ENCODE measurements around the gene ITGA1. TPM values are rescaled to one million over a fixed set of nuclear protein-coding genes. Genes with fewer than 3 reads are reported as not detected.

Gene ITGA1
- total RNA-seq, 1 donor from 2014 or later = 2.5 TPM

- no peak overlapping the region for H3K27ac Mint-ChIP-seq
- H3K4me3 Mint-ChIP-seq = no peak overlapping the region
- H3K36me3 Mint-ChIP-seq (ENCODE audit: low read depth) = peaks cover 17% of the 10 kb centered on the region
- DNase-seq (ENCODE audit: low spot score) = no peak
- H3K9me3 Mint-ChIP-seq = no peaks in the 10 kb centered on the region
- no peaks in the 10 kb centered on the region for H3K27me3 Mint-ChIP-seq (ENCODE audit: insufficient read depth)
- intact Hi-C loops (cut with micrococcal nuclease) = no loop called here
- H3K4me1 Mint-ChIP-seq (ENCODE audit: low read depth) = peaks cover 20% of the 10 kb centered on the region
Measured at GRCh38 chr5:52996979-52997378, 209.3 kb downstream of the ITGA1 start.

DNA sequence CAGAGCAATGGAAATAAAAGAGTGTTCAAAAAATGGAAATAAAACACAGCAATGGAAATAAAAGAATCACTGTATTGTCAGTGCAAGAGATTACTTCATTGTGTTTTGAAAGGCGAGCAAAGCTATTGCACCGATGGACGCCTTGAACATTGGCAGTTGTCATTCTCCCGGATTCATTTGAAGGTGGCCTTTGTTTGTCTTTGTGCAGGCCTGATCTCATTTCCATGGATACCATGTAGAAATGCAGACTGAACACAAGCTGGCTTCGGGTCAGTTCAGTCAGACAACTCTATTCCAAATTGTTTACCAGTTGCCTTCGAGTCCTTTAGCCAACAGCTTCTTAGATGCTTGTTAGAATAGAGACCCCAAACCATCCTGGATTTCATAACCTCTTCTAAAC lies 209.7 kb downstream of the ITGA1 start:
- intact Hi-C loops (cut with micrococcal nuclease) = no loop called here
- H3K27ac Mint-ChIP-seq = no peak overlapping the region
- no peaks in the 10 kb centered on the region for H3K9me3 Mint-ChIP-seq
- H3K4me3 Mint-ChIP-seq = no peak overlapping the region
- H3K36me3 Mint-ChIP-seq (ENCODE audit: low read depth) = peaks cover 13% of the 10 kb centered on the region
- H3K4me1 Mint-ChIP-seq (ENCODE audit: low read depth) = peaks cover 15% of the 10 kb centered on the region
- no peaks in the 10 kb centered on the region for H3K27me3 Mint-ChIP-seq (ENCODE audit: insufficient read depth)
- no peak for DNase-seq (ENCODE audit: low spot score)

DNA sequence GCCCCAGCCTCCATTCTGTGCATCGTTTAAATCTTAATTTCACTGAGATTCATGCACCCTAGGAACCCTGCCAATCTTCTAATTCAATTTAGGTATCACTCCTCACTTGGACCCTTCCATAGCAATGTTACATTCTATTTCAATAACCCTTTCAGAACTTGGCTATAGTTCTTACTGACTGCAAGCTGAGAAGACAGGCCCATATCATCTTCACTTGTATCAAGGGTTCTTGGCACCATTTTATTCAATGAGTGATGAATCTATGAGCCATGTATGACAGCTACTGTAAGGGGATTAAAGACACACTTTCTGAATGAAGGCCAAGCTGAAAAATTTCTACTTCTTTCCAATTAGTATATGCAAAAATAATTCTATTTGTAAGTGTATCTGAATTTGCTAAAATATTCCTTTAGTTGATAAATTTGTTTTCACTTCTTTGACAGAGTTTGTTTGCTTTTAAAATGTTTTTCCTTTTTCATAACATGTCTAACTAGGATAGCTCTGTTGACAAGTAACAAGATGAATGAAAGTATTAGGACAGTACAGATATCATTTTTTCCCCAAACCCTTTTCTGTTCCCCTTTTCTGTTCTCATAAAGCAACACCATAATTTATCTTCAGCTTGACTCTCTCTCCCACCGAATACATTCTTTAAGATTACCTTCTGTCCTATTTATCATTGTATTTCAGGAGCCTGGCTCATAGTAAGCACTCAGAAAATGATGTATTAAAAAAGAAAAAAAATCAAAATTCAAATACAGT lies 211.0 kb downstream of the ITGA1 start:
- no peak for DNase-seq (ENCODE audit: low spot score)
- H3K4me1 Mint-ChIP-seq (ENCODE audit: low read depth) = peaks cover 23% of the 10 kb centered on the region
- H3K4me3 Mint-ChIP-seq = no peak overlapping the region
- H3K9me3 Mint-ChIP-seq = no peaks in the 10 kb centered on the region
- no peaks in the 10 kb centered on the region for H3K27me3 Mint-ChIP-seq (ENCODE audit: insufficient read depth)
- peaks cover 9% of the 10 kb centered on the region for H3K36me3 Mint-ChIP-seq (ENCODE audit: low read depth)
- H3K27ac Mint-ChIP-seq = no peak overlapping the region
- intact Hi-C loops (cut with micrococcal nuclease) = loop anchor here (1.0 kb wide), 1 partner anchor 9 kb away; the partner anchor contains the start of gene ITGA2

DNA sequence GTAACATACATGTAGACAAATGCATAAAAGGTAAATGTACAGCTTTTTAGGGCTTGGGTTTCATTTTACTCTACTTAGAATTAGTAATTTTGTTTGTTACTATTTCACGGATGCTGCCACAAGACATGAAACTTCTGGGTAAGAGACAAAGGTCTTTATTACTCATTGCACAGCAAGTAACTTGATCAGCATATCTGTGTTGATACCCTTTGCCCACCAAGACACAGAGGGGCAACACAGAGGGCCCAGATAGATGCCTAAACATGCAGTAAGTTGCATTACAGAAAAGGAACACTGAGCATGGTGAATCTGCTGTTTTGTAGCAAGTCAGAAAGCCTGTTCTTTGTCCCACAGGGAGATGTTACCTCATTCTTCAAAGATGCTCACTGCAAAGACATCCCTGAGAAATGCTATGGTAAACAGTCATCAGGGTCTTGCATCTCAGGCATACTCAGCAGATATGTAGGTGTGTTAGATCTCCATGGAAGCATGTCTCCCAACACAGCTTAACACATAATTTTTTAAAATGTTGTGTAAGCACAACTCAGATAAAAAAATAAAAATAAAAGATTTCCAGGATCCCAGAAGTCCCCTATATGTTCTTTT lies 211.7 kb downstream of the ITGA1 start:
- intact Hi-C loops (cut with micrococcal nuclease) = loop anchor here (1.0 kb wide), 1 partner anchor 10 kb away; the partner anchor contains the start of gene ITGA2
- DNase-seq (ENCODE audit: low spot score) = no peak
- no peaks in the 10 kb centered on the region for H3K27me3 Mint-ChIP-seq (ENCODE audit: insufficient read depth)
- no peak overlapping the region for H3K4me3 Mint-ChIP-seq
- peaks cover 14% of the 10 kb centered on the region for H3K36me3 Mint-ChIP-seq (ENCODE audit: low read depth)
- H3K4me1 Mint-ChIP-seq (ENCODE audit: low read depth) = peaks cover 31% of the 10 kb centered on the region
- no peak overlapping the region for H3K27ac Mint-ChIP-seq
- H3K9me3 Mint-ChIP-seq = no peaks in the 10 kb centered on the region

DNA sequence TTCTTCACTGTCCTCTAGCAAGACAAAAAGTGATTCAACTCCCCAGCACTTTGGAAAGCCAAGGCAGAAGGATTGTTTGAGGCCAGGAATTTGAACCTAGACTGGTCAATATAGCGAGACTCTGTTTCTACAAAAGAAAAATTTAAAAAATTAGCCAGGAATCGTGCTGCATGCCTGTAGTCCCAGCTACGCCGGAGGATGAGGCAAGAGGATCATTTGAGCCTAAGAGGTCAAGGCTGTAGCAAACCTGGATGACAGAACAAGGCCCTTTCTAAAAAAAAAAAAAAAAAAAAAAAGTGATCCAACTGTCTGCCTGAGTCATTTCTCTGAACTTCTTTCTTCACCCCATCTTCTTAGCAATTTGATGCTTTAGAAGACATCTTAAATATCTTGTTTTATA lies 213.8 kb downstream of the ITGA1 start:
- Mint-ChIP-seq H3K4me1 (ENCODE audit: low read depth) (peaks cover 49% of the 10 kb centered on the region), H3K27ac (no peak overlapping the region), H3K9me3 (no peaks in the 10 kb centered on the region), H3K27me3 (ENCODE audit: insufficient read depth) (no peaks in the 10 kb centered on the region), H3K4me3 (no peak overlapping the region), H3K36me3 (ENCODE audit: low read depth) (peaks cover 17% of the 10 kb centered on the region)
- DNase-seq (ENCODE audit: low spot score) = no peak
- intact Hi-C loops (cut with micrococcal nuclease) = no loop called here

DNA sequence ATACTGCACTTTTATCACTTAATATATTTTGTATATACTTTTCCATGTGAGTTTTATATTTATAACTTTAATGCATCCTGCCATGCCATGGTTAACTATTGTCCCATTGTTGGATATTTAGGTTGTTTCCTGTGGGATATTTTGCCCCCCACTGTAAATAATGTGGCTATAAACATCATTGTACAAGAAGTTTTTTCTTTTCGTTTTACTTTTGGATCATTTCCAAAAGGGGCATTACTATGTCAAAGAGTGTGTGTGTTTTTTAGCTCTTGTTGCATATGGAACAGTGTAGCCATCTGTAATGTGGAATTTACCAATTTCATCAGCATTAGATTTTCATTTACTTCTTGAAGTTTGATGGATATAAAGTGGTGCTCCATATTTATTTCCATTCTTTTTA lies 214.8 kb downstream of the ITGA1 start:
- Mint-ChIP-seq H3K9me3 (no peaks in the 10 kb centered on the region), H3K27me3 (ENCODE audit: insufficient read depth) (no peaks in the 10 kb centered on the region), H3K36me3 (ENCODE audit: low read depth) (peaks cover 20% of the 10 kb centered on the region), H3K4me3 (no peak overlapping the region), H3K4me1 (ENCODE audit: low read depth) (peaks cover 59% of the 10 kb centered on the region), H3K27ac (no peak overlapping the region)
- intact Hi-C loops (cut with micrococcal nuclease) = no loop called here
- no peak for DNase-seq (ENCODE audit: low spot score)

DNA sequence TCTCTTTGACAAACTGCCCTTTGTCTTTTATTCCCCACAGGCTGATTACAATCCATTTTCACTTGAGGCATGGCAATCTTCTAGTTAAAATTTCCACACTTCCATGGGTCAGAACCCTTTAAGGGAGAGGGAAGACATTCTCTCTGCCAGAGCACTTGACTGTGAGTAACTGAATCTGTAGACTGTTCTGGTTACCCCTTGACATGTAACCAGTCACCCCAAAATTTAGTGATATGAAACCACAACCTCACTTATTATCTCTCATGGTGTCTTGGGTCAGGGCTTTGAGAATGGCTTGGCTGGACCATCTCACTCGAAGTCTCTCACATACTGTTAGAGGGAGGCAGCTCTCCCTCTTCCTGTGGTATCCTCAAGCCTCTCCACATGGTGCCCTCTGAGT lies 215.4 kb downstream of the ITGA1 start:
- no peak for DNase-seq (ENCODE audit: low spot score)
- intact Hi-C loops (cut with micrococcal nuclease) = no loop called here
- no peaks in the 10 kb centered on the region for H3K27me3 Mint-ChIP-seq (ENCODE audit: insufficient read depth)
- H3K9me3 Mint-ChIP-seq = no peaks in the 10 kb centered on the region
- peaks cover 20% of the 10 kb centered on the region for H3K36me3 Mint-ChIP-seq (ENCODE audit: low read depth)
- H3K4me3 Mint-ChIP-seq = no peak overlapping the region
- peaks cover 65% of the 10 kb centered on the region for H3K4me1 Mint-ChIP-seq (ENCODE audit: low read depth)
- H3K27ac Mint-ChIP-seq = peak overlapping the region; percentile 55

DNA sequence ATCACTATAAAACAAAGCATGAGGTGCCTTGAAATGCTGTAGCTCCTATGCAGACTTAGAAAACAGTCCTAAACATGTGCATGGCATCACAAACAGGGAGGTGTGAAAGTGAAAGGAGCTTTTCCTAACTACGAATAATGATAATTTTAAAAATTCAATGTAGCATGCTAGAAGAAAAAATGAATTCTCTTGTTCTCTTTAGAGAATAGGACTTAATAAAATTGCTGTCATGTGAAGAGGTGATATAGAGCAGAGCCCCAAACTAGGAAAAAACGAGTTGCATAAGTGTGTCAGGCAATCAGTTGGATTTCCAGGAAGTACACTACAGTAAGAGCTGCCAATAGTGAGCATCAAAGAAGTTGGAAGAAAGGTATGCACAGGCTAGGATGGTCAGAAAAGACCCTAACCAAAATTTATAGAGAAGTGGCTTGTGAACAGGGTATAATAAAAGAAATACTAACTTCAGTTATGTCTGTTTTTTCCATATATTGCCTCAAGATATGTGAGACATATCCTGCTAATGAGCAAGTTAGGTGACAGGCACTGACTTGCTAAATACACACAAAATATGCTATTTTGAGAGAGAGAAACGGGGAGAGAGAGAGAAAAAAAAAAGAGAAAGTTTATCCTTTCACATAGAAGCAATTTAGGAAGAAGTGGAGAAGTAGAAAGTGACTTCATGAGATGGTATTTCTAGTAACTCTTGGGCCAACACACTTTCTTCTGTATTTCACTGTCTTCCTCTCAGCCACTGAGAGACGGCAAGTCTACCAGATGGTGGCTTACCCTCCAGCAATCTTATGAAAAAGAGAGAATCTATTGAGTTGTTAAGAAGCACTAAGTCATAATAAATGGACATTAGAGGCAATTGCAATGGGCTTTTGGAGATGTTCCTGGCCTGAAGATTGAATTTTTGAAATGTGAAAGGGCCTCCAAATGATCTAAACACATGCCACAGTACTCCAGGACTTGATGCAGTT lies 219.5 kb downstream of the ITGA1 start:
- Mint-ChIP-seq H3K27ac (peak overlapping the region; percentile 59), H3K9me3 (no peaks in the 10 kb centered on the region), H3K27me3 (ENCODE audit: insufficient read depth) (peaks cover 3% of the 10 kb centered on the region), H3K36me3 (ENCODE audit: low read depth) (peaks cover 22% of the 10 kb centered on the region), H3K4me3 (no peak overlapping the region), H3K4me1 (ENCODE audit: low read depth) (peaks cover 85% of the 10 kb centered on the region)
- intact Hi-C loops (cut with micrococcal nuclease) = no loop called here
- no peak for DNase-seq (ENCODE audit: low spot score)

DNA sequence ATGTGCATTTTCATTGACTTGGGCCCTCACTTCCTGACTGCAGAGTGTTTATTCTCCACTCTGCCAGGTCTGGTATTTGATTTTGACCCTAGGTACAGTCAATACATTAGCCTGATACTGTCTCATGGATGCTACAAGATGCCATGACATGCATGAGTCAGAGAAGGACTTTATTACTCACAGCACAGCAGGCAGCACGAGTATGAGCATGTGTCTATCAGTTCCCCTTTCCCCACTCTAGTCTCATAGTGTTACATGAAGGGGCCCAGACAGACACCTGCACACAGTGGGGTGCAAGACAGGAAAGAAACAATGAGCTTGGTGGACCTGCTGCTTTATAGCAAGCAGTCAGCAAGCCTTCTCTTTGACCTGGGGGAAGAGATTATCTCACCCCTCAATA lies 221.0 kb downstream of the ITGA1 start:
- peak; percentile 20 for DNase-seq (ENCODE audit: low spot score)
- Mint-ChIP-seq H3K4me1 (ENCODE audit: low read depth) (peaks cover 75% of the 10 kb centered on the region), H3K4me3 (peak overlapping the region; percentile 41), H3K27ac (peak overlapping the region; percentile 87), H3K36me3 (ENCODE audit: low read depth) (peaks cover 22% of the 10 kb centered on the region), H3K27me3 (ENCODE audit: insufficient read depth) (peaks cover 5% of the 10 kb centered on the region), H3K9me3 (peaks cover 7% of the 10 kb centered on the region)
- intact Hi-C loops (cut with micrococcal nuclease) = loop anchor here (1.0 kb wide), 7 partner anchors 18 to 260 kb away; no protein-coding TSS in a partner anchor

Other genes starting within 250 kb of the ITGA1 start
- gene PELO, start within 50 bp of the ITGA1 start, total RNA-seq = 19.4 and 20.0 TPM in 2 replicates
- 3.1 and 3.2 TPM in 2 replicates for gene ITGA2, start 201.4 kb downstream of the ITGA1 start, total RNA-seq

All from activated T-helper 1 cell treated with anti-CD3 and anti-CD28 coated beads, Interleukin-12 subunit alpha, Interleukin-12 subunit beta, Interleukin-2, Interleukin-4 antibody, amounts not matched to agents 30 ng/mL and 10 ng/mL and 1 ng/mL, durations not matched to agents 14 hours and 24 hours and 36 hours (primary cell).